Caki2 (cell line): Measurements from ENCODE around the gene GSS. TPM values are rescaled to one million over a fixed set of nuclear protein-coding genes. Genes with fewer than 3 reads are reported as not detected.

Source experiments
- DNase-seq: peaks from one replicate; pipeline ENCODE4 v3.0.0-alpha.2; 2015; ENCODE audit warnings: low read depth
- in situ Hi-C: cut with HindIII; loops from 2 replicates; pipeline ENCODE4 v1.10.0; 2016; ENCODE audit warnings: low sequenced_read_pairs, low pct_unique_long_range_greater_than_20kb, mixed read lengths
- total RNA-seq: library from RNA; depleted of rRNA; stranded (reverse); fragments of >200 nt; shearing (Covaris generic); gene quantifications from 2 replicates; pipeline ENCODE4 v1.2.3, GENCODE V29; 2014; ENCODE audit warnings: low replicate concordance

GSS gene
- total RNA-seq, 1 experiment from 2014 or later = 204 TPM

GRCh38 chr20:34982270-34983088 is 26.9 kb upstream of the GSS start:
- in situ Hi-C loops = no loop called here
- DNase-seq = no peak

GRCh38 chr20:34980543-34981233 is 25.1 kb upstream of the GSS start:
- no peak for DNase-seq
- in situ Hi-C loops = no loop called here

GRCh38 chr20:34979366-34980153 is 24.0 kb upstream of the GSS start:
- no peak for DNase-seq

GRCh38 chr20:34978092-34978744 is 22.6 kb upstream of the GSS start:
- in situ Hi-C loops = no loop called here
- no peak for DNase-seq

More at GRCh38 chr20:34979366-34980153, 24.0 kb upstream of the GSS start:
- in situ Hi-C loops = no loop called here

GRCh38 chr20:34977365-34978091 is 21.9 kb upstream of the GSS start:
- in situ Hi-C loops = no loop called here
- DNase-seq = no peak

- in situ Hi-C loops = no loop called here
- DNase-seq = no peak
Observed at GRCh38 chr20:34976286-34976685, 20.7 kb upstream of the GSS start.

GRCh38 chr20:34974246-34974645 is 18.6 kb upstream of the GSS start:
- DNase-seq = no peak

GRCh38 chr20:34971561-34972235 is 16.1 kb upstream of the GSS start:
- no peak for DNase-seq
- in situ Hi-C loops = no loop called here

More at GRCh38 chr20:34974246-34974645, 18.6 kb upstream of the GSS start:
- in situ Hi-C loops = no loop called here

- in situ Hi-C loops = no loop called here
- no peak for DNase-seq
Observed at GRCh38 chr20:34970846-34971560, 15.4 kb upstream of the GSS start.

- no peak for DNase-seq
- in situ Hi-C loops = no loop called here
Observed at GRCh38 chr20:34970193-34970840, 14.7 kb upstream of the GSS start.

GRCh38 chr20:34968042-34968775 is 12.6 kb upstream of the GSS start:
- no peak for DNase-seq
- in situ Hi-C loops = no loop called here

- DNase-seq = no peak
- in situ Hi-C loops = no loop called here
Observed at GRCh38 chr20:34967421-34967820, 11.8 kb upstream of the GSS start.

- in situ Hi-C loops = no loop called here
- no peak for DNase-seq
Observed at GRCh38 chr20:34965051-34965450, 9.4 kb upstream of the GSS start.

- in situ Hi-C loops = no loop called here
- DNase-seq = no peak
Observed at GRCh38 chr20:34964486-34964885, 8.9 kb upstream of the GSS start.

GRCh38 chr20:34956751-34957472 is 1.3 kb upstream of the GSS start:
- in situ Hi-C loops = no loop called here
- DNase-seq = no peak
